ENCODE data around the gene NME7. TPM values are rescaled to one million over a fixed set of nuclear protein-coding genes. Genes with fewer than 3 reads are reported as not detected.

Gene NME7
- total and polyA plus RNA-seq, 12 donors = 5.5 to 18.9 (median 10.5) TPM

- no peak for TF ChIP-seq CTCF (IDR thresholded peaks at IDR 0.05)
- no peak for DNase-seq
- Histone ChIP-seq H3K4me1 (peaks cover 0 to 6% (median under 1%) of the 10 kb centered on the region in 9 donors), H3K36me3 (no peaks in the 10 kb centered on the region), H3K27ac (no peak overlapping the region), H3K4me3 (no peak overlapping the region), H3K27me3 (no peaks in the 10 kb centered on the region), H3K9me3 (peaks cover 0 to 24% (median 0%) of the 10 kb centered on the region in 11 donors)
- no peak for ATAC-seq
- WGBS, 2 donors = 91 to 95% methylated on average over 1 of the region's 1 CpG
- intact Hi-C loops (cut with DNase I) = no loop called here
Measured at GRCh38 chr1:169266133-169266532, 101.5 kb downstream of the NME7 start.

- TF ChIP-seq CTCF (IDR thresholded peaks at IDR 0.05) = no peak
- Histone ChIP-seq H3K4me1 (peaks cover 0 to 13% (median 0%) of the 10 kb centered on the region in 9 donors), H3K9me3 (peaks cover 0 to 24% (median 0%) of the 10 kb centered on the region in 11 donors), H3K27ac (no peak overlapping the region), H3K27me3 (no peaks in the 10 kb centered on the region), H3K4me3 (no peak overlapping the region), H3K36me3 (peaks cover 0 to 3% (median 0%) of the 10 kb centered on the region in 9 donors)
- no peak for DNase-seq
- no peak for ATAC-seq
- intact Hi-C loops (cut with DNase I) = no loop called here
Measured at GRCh38 chr1:169263059-169263458, 104.5 kb downstream of the NME7 start.

- Histone ChIP-seq H3K9me3 (peaks cover 0 to 36% (median 2%) of the 10 kb centered on the region in 11 donors), H3K36me3 (peaks cover 0 to 12% (median 0%) of the 10 kb centered on the region in 9 donors), H3K27me3 (no peaks in the 10 kb centered on the region), H3K4me1 (peaks cover 0 to 13% (median 0%) of the 10 kb centered on the region in 9 donors), H3K4me3 (no peak overlapping the region), H3K27ac (no peak overlapping the region)
- 97 to 100% methylated on average over 2 of the region's 2 CpGs for WGBS, 2 donors
- DNase-seq (no peak), ATAC-seq (no peak)
- no peak for TF ChIP-seq CTCF (IDR thresholded peaks at IDR 0.05)
- intact Hi-C loops (cut with DNase I) = no loop called here
Measured at GRCh38 chr1:169261884-169262283, 105.7 kb downstream of the NME7 start.

- Histone ChIP-seq H3K9me3 (peaks cover 0 to 32% (median 2%) of the 10 kb centered on the region in 11 donors), H3K4me3 (no peak overlapping the region), H3K36me3 (peaks cover 0 to 12% (median 0%) of the 10 kb centered on the region in 9 donors), H3K27ac (peak overlapping the region in 1 of 10 donors; percentile 26), H3K4me1 (peaks cover 0 to 13% (median 0%) of the 10 kb centered on the region in 9 donors), H3K27me3 (no peaks in the 10 kb centered on the region)
- no peak for DNase-seq
- intact Hi-C loops (cut with DNase I) = no loop called here
- peak in 1 of 8 donors; percentile 67 for ATAC-seq
- TF ChIP-seq CTCF (IDR thresholded peaks at IDR 0.05) = no peak
- 88 to 97% methylated on average over 2 of the region's 2 CpGs for WGBS, 2 donors
Measured at GRCh38 chr1:169260478-169261151, 107.0 kb downstream of the NME7 start.
